Adrenal gland (tissue), 12 donors: ENCODE results near the gene DIAPH3. TPM values are rescaled to one million over a fixed set of nuclear protein-coding genes. Genes with fewer than 3 reads are reported as not detected.

Source experiments
- DNase-seq, 7 donors: peaks; one replicate each; pipeline ENCODE4 v3.0.0-alpha.2; 2019 to 2020
- H3K27ac ChIP-seq, 5 donors: fragments of 200-600 bp; sonication (generic) in 4 of 5; 1 replicate in 3 of 5; 2 replicates in 2 of 5; pipeline versions ENCODE4 v1.5.1 to v1.8.0; 2016 to 2020; ENCODE audit warnings: mild to moderate bottlenecking in 1 of 5
- H3K27me3 ChIP-seq: fragments of 200-600 bp; 2 replicates; pipeline ENCODE4 v1.8.0; 2021
- H3K36me3 ChIP-seq, 2 donors: fragments of 200-600 bp; replicated peaks in 1 of 2; 1 replicate in 1 of 2; 2 replicates in 1 of 2; pipeline versions ENCODE4 v1.5.1 to v1.8.0; 2018 to 2022
- H3K4me1 ChIP-seq, 2 donors: fragments of 200-600 bp; replicated peaks in 1 of 2; 1 replicate in 1 of 2; 2 replicates in 1 of 2; pipeline versions ENCODE4 v1.5.1 to v1.8.0; 2018 to 2021
- H3K4me3 ChIP-seq, 4 donors: fragments of 200-600 bp; sonication (generic) in 3 of 4; one replicate each; pipeline ENCODE4 v1.5.1; 2016 to 2018
- H3K9me3 ChIP-seq, 3 donors: fragments of 200-600 bp; sonication (generic) in 1 of 3; replicated peaks in 1 of 3; 1 replicate in 2 of 3; 2 replicates in 1 of 3; pipeline versions ENCODE4 v1.5.1 to v1.8.0; 2016 to 2021
- POLR2A ChIP-seq, 2 donors: fragments of 450-650 bp; IDR thresholded peaks; one replicate each; pipeline ENCODE4 v1.6.1; 2017; ENCODE audit warnings: antibody characterized with exemption in 2 of 2, mild to moderate bottlenecking in 2 of 2, moderate library complexity in 1 of 2
- WGBS, 4 donors: extraction: QIAGEN DNeasy Blood & Tissue Kit in 2 of 4; methylation state at CpG; one replicate each; pipeline versions ENCODE4 v1.1.5 to v1.1.7; 2013 to 2017; 5-methylcytosine and 5-hydroxymethylcytosine counted together
- intact Hi-C, 2 donors: fragments of 100-400 bp; cut with DNase I; formaldehyde crosslinking; loops; one replicate each; pipeline versions ENCODE4 v1.14.1 to v1.15.0; 2022 to 2023
- polyA plus RNA-seq, 3 donors: library from polyadenylated mRNA; stranded (reverse); fragments of 200-250 nt in 2 of 3; fragments of 350-450 nt in 1 of 3; fragmentation: Illumina TruSeq in 1 of 3; extraction: RNeasy Lipid Tissue Mini Kit (QIAGEN cat#74804) in 1 of 3; gene quantifications; one replicate each; pipeline ENCODE4 v1.2.3, GENCODE V29; 2013 to 2014
- total RNA-seq, 9 donors: library from RNA; depleted of rRNA in 4 of 9; stranded (reverse); fragments of >200 nt in 4 of 9; fragments of 120-200 nt in 1 of 9; fragmentation: NEBNext Ultra II Directional in 1 of 9; extraction: Animal tissue kit (Norgen Biotek cat#: 25700) in 1 of 9; gene quantifications; one replicate each; pipeline versions ENCODE4 v1.1.0 to v1.2.4, GENCODE V29; 2013 to 2023
- TF ChIP-seq, protein P1 (sequence below), 6 experiments: fragments of 450-650 bp in 4 of 6; fragments of 200-600 bp in 2 of 6; sonication (generic) in 1 of 6; IDR thresholded peaks; 1 replicate in 5 of 6; 2 replicates in 1 of 6; pipeline versions ENCODE4 v1.5.1 to v1.8.0; 2016 to 2021; ENCODE audit warnings: antibody characterized with exemption in 6 of 6, mild to moderate bottlenecking in 2 of 6, moderate library complexity in 1 of 6
- donor health status: healthy with polysubstance abuse.
- donor health status: Bipolar disorder and iron deficiency.
- donor health status: DM: yes; HTN: yes; CAD: no.
- donor health status: DM: no; HTN: no; CAD: no.
- donor health status: DM: no; HTN: no; CAD: no.
- donor health status: DM: yes; HTN: yes; CAD: no.

DIAPH3 gene
- total and polyA plus RNA-seq, 12 donors = 0.07 to 4.2 (median 0.42) TPM; not detected in 3

DNA sequence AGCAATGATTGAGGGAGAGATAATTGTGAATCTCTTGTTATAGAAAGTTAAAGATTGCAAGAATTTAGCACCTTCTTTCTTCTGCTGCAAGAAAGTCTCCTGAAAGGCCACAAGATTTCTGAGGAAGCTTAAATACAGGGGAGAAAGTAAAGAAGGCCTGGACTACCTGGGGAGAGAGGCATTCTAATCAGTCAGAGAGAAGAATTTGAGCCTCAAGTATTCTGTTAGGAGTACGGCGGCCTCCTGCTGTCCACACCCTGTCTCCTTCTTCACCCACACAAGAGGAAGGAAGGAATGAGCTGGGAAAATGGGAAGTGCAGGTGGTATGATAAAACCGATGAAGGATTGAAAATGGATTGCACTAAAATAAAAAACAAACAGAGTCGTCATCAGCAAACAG is 474.7 kb downstream of the DIAPH3 start:
- intact Hi-C loops = loop anchor here in 1 of 2 donors (10.0 kb wide), 2 partner anchors 86 to 746 kb away; no protein-coding TSS in a partner anchor
- 86 to 94% (median 90%) methylated on average over 4 of the region's 4 CpGs for WGBS, 4 donors

GRCh38 chr13:59686798-59687394 is 476.8 kb downstream of the DIAPH3 start:
- WGBS, 4 donors = 61 to 86% (median 77%) methylated on average over 2 of the region's 2 CpGs
- peaks cover 7 to 11% of the 10 kb centered on the region in 2 donors for H3K4me1 ChIP-seq
- intact Hi-C loops = loop anchor here in 1 of 2 donors (10.0 kb wide), 2 partner anchors 88 to 748 kb away; no protein-coding TSS in a partner anchor
- TF ChIP-seq, protein P1, sequence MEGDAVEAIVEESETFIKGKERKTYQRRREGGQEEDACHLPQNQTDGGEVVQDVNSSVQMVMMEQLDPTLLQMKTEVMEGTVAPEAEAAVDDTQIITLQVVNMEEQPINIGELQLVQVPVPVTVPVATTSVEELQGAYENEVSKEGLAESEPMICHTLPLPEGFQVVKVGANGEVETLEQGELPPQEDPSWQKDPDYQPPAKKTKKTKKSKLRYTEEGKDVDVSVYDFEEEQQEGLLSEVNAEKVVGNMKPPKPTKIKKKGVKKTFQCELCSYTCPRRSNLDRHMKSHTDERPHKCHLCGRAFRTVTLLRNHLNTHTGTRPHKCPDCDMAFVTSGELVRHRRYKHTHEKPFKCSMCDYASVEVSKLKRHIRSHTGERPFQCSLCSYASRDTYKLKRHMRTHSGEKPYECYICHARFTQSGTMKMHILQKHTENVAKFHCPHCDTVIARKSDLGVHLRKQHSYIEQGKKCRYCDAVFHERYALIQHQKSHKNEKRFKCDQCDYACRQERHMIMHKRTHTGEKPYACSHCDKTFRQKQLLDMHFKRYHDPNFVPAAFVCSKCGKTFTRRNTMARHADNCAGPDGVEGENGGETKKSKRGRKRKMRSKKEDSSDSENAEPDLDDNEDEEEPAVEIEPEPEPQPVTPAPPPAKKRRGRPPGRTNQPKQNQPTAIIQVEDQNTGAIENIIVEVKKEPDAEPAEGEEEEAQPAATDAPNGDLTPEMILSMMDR (IDR thresholded peaks at IDR 0.05) = no peak
- TF ChIP-seq POLR2A (IDR thresholded peaks at IDR 0.05) = no peak
- H3K36me3 ChIP-seq = no peaks in the 10 kb centered on the region
- DNase-seq = no peak
- H3K27ac ChIP-seq = no peak overlapping the region
- no peaks in the 10 kb centered on the region for H3K9me3 ChIP-seq
- H3K4me3 ChIP-seq = no peak overlapping the region
- no peaks in the 10 kb centered on the region for H3K27me3 ChIP-seq

More for the DNA sequence above, 474.7 kb downstream of the DIAPH3 start:
- no peaks in the 10 kb centered on the region for H3K36me3 ChIP-seq
- TF ChIP-seq POLR2A (IDR thresholded peaks at IDR 0.05) = no peak
- TF ChIP-seq, protein P1 (IDR thresholded peaks at IDR 0.05) = no peak
- peaks cover 0 to 3% (median 0%) of the 10 kb centered on the region in 3 donors for H3K9me3 ChIP-seq
- H3K27ac ChIP-seq = no peak overlapping the region
- no peaks in the 10 kb centered on the region for H3K27me3 ChIP-seq
- peaks cover 8 to 11% of the 10 kb centered on the region in 2 donors for H3K4me1 ChIP-seq
- no peak overlapping the region for H3K4me3 ChIP-seq
- no peak for DNase-seq

DNA sequence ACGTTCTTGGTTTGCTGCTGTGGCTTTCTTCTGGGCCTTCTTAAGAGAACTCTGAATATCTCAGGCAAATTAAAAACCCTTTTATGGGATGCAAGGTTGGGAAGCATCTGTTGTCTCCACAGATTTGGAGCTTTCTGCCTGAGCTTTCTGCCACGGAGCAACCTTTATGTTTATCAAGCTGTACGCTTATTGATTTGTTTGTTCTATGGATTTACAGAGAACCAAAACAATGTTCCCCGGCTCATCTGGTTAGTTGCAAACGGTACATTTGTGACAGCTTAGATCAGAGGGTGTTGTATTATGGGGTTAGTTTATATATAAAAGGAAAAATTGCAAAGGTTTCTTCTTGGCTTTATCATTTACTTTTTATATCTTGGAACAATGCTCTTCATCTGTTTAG is 479.6 kb downstream of the DIAPH3 start:
- DNase-seq = no peak
- TF ChIP-seq, protein P1 (IDR thresholded peaks at IDR 0.05) = no peak
- no peak for TF ChIP-seq POLR2A (IDR thresholded peaks at IDR 0.05)
- Histone ChIP-seq H3K4me1 (no peaks in the 10 kb centered on the region), H3K9me3 (no peaks in the 10 kb centered on the region), H3K36me3 (no peaks in the 10 kb centered on the region), H3K27ac (no peak overlapping the region), H3K27me3 (no peaks in the 10 kb centered on the region), H3K4me3 (no peak overlapping the region)
- intact Hi-C loops = loop anchor here in 1 of 2 donors (5.0 to 10.0 kb wide), 3 partner anchors 91 to 751 kb away; no protein-coding TSS in a partner anchor
- WGBS, 4 donors = 87 to 93% (median 91%) methylated on average over 5 of the region's 5 CpGs

GRCh38 chr13:59681636-59682311 is 482.0 kb downstream of the DIAPH3 start:
- DNase-seq = no peak
- WGBS, 4 donors = 94 to 100% (median 97%) methylated on average over 1 of the region's 1 CpG
- Histone ChIP-seq H3K27me3 (no peaks in the 10 kb centered on the region), H3K36me3 (no peaks in the 10 kb centered on the region), H3K4me3 (no peak overlapping the region), H3K4me1 (no peaks in the 10 kb centered on the region), H3K9me3 (no peaks in the 10 kb centered on the region), H3K27ac (no peak overlapping the region)
- intact Hi-C loops = loop anchor here in 1 of 2 donors (5.0 to 10.0 kb wide), 3 partner anchors 93 to 753 kb away; no protein-coding TSS in a partner anchor
- no peak for TF ChIP-seq POLR2A (IDR thresholded peaks at IDR 0.05)
- TF ChIP-seq, protein P1 (IDR thresholded peaks at IDR 0.05) = no peak
